ENCODE results near the gene BEST2.

The BEST2 gene

DNA sequence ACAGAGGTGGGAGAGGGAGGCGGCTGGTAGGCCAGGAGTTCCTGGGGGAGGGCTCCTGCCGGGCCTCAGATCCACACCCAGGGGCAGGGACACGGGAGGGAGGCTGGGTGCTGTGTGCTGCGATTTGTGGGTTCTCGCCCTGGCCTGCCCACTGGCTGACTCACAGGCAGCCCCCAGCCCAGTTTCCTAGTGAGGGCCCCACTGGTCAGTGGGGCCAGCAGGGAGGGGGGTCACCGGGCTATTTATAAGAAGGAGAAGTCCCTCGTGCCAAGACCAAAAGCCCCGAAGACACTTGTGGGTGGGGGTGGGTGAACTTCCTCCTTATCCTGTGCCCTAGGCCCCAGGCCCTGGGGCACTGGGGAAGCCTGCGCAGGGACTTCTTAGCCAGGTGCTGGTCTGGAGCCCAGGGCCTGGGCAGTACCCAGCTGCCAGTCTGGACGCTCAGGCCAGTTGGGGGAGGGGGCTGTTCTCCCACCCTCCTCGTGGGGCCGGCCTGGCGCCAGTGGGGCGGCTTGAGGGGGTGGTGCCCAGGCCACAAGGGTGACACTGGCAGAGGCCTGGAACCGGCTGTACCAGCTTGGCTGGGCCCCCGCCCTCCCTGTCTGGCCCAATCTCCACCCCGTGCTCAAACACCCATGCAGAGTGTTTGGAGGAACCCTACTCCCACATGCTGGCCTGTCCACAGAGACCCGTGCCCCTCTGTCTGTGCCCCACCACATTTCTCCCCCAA lies 34.7 kb downstream of the BEST2 start:
- Histone ChIP-seq H3K4me3 (ENCODE audit: low read depth, low read length, poor library complexity, severe bottlenecking) (no peak overlapping the region), H3K27ac (ENCODE audit: low read depth, low read length, poor library complexity, severe bottlenecking) (peak overlapping the region; percentile 74), H4K20me1 (ENCODE audit: insufficient read depth, low read length) (no peaks in the 10 kb centered on the region), H3K9me2 (ENCODE audit: low read depth, low read length) (no peaks in the 10 kb centered on the region), H3K36me3 (ENCODE audit: insufficient read depth, low read length) (no peaks in the 10 kb centered on the region), H2AFZ (ENCODE audit: low read length) (no peak overlapping the region), H3K4me2 (ENCODE audit: low read length) (no peak overlapping the region; the same call in 1 of the 2 replicates), H3F3A (ENCODE audit: insufficient read depth, low read length) (no peaks in the 10 kb centered on the region), H3K9ac (ENCODE audit: low read length) (no peak overlapping the region; the same call in 1 of the 2 replicates), H3K79me2 (ENCODE audit: insufficient read depth, low read length) (no peaks in the 10 kb centered on the region), H3K9me3 (ENCODE audit: low read length) (no peaks in the 10 kb centered on the region), H3K27me3 (ENCODE audit: insufficient read depth, low read length) (no peaks in the 10 kb centered on the region), H3K4me1 (ENCODE audit: insufficient read depth, low read length, severe bottlenecking) (peaks cover 80% of the 10 kb centered on the region)
- TF ChIP-seq EZH2 (IDR thresholded peaks at IDR 0.05; ENCODE audit: borderline replicate concordance, low read length), result no peak
- TF ChIP-seq, protein P1, sequence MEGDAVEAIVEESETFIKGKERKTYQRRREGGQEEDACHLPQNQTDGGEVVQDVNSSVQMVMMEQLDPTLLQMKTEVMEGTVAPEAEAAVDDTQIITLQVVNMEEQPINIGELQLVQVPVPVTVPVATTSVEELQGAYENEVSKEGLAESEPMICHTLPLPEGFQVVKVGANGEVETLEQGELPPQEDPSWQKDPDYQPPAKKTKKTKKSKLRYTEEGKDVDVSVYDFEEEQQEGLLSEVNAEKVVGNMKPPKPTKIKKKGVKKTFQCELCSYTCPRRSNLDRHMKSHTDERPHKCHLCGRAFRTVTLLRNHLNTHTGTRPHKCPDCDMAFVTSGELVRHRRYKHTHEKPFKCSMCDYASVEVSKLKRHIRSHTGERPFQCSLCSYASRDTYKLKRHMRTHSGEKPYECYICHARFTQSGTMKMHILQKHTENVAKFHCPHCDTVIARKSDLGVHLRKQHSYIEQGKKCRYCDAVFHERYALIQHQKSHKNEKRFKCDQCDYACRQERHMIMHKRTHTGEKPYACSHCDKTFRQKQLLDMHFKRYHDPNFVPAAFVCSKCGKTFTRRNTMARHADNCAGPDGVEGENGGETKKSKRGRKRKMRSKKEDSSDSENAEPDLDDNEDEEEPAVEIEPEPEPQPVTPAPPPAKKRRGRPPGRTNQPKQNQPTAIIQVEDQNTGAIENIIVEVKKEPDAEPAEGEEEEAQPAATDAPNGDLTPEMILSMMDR (IDR thresholded peaks at IDR 0.05; ENCODE audit: low read length), result no peak

DNA sequence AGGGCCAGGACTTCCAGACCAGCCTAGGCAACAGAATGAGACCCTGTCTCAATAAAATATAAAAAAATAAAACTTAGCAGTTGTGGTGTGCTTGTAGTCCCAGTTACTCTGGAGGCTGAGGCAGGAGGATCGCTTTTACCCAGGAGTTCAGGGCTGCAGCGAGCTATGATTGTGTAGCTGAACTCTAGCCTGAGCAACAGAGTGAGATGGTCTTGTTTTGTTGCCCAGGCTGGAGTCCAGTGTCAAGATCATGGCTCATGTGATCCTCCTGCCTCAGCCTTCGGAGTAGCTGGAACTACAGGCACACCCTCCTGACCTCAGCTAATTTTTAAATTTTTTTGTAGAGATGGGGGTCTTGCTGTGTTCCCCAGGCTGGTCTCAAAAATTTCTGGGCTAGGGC lies 35.4 kb downstream of the BEST2 start:
- Histone ChIP-seq H3K9me2 (ENCODE audit: low read depth, low read length) (no peaks in the 10 kb centered on the region), H3K9me3 (ENCODE audit: low read length) (no peaks in the 10 kb centered on the region), H3F3A (ENCODE audit: insufficient read depth, low read length) (no peaks in the 10 kb centered on the region), H3K4me2 (ENCODE audit: low read length) (no peak overlapping the region), H2AFZ (ENCODE audit: low read length) (no peak overlapping the region), H3K27me3 (ENCODE audit: insufficient read depth, low read length) (no peaks in the 10 kb centered on the region), H3K79me2 (ENCODE audit: insufficient read depth, low read length) (no peaks in the 10 kb centered on the region), H3K36me3 (ENCODE audit: insufficient read depth, low read length) (no peaks in the 10 kb centered on the region), H3K4me3 (ENCODE audit: low read depth, low read length, poor library complexity, severe bottlenecking) (no peak overlapping the region), H3K27ac (ENCODE audit: low read depth, low read length, poor library complexity, severe bottlenecking) (peak overlapping the region; percentile 74), H3K4me1 (ENCODE audit: insufficient read depth, low read length, severe bottlenecking) (peaks cover 76% of the 10 kb centered on the region), H3K9ac (ENCODE audit: low read length) (no peak overlapping the region), H4K20me1 (ENCODE audit: insufficient read depth, low read length) (no peaks in the 10 kb centered on the region)
- TF ChIP-seq, protein P1 (IDR thresholded peaks at IDR 0.05; ENCODE audit: low read length), result no peak
- TF ChIP-seq EZH2 (IDR thresholded peaks at IDR 0.05; ENCODE audit: borderline replicate concordance, low read length), result no peak

DNA sequence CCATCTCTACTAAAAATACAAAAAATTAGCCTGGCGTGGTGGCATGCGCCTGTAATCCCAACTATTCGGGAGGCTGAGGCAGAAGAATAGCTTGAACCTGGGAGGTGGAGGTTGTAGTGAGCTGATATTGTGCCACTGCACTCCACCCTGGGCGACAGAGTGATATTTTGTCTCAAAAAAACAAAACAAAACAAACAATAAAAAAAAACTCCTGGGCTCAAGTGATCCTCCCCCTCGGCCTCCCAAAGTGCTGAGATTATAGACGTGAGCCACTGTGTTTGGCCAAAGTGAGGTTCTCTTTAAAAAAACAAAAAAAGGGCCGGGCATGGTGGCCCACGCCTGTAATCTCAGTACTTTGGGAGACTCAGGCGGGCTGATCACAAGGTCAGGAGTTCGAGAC lies 35.9 kb downstream of the BEST2 start:
- Histone ChIP-seq H4K20me1 (ENCODE audit: insufficient read depth, low read length) (no peaks in the 10 kb centered on the region), H3K4me3 (ENCODE audit: low read depth, low read length, poor library complexity, severe bottlenecking) (no peak overlapping the region), H3K36me3 (ENCODE audit: insufficient read depth, low read length) (no peaks in the 10 kb centered on the region), H3K4me2 (ENCODE audit: low read length) (no peak overlapping the region), H3F3A (ENCODE audit: insufficient read depth, low read length) (no peaks in the 10 kb centered on the region), H3K9me3 (ENCODE audit: low read length) (no peaks in the 10 kb centered on the region), H3K27me3 (ENCODE audit: insufficient read depth, low read length) (no peaks in the 10 kb centered on the region), H3K79me2 (ENCODE audit: insufficient read depth, low read length) (no peaks in the 10 kb centered on the region), H2AFZ (ENCODE audit: low read length) (no peak overlapping the region), H3K27ac (ENCODE audit: low read depth, low read length, poor library complexity, severe bottlenecking) (peak overlapping the region; percentile 74), H3K9ac (ENCODE audit: low read length) (no peak overlapping the region), H3K4me1 (ENCODE audit: insufficient read depth, low read length, severe bottlenecking) (peaks cover 71% of the 10 kb centered on the region), H3K9me2 (ENCODE audit: low read depth, low read length) (no peaks in the 10 kb centered on the region)
- TF ChIP-seq EZH2 (IDR thresholded peaks at IDR 0.05; ENCODE audit: borderline replicate concordance, low read length), result no peak
- TF ChIP-seq, protein P1 (IDR thresholded peaks at IDR 0.05; ENCODE audit: low read length), result no peak

Measured in OCI-LY1 (cell line).